HL-60 (cell line): ENCODE measurements around the gene STAT5B.

Source experiments
- DNase-seq, 2 experiments: peaks; one replicate each; pipeline ENCODE4 v3.0.0-alpha.2; 2010 to 2020; ENCODE audit warnings: low read depth in 1 of 2, low spot score in 1 of 2
- H3K27ac ChIP-seq: fragments of 250-450 bp; sonication (Bioruptor Pico); replicated peaks from 2 replicates; pipeline ENCODE4 v1.5.1; 2020; ENCODE audit warnings: mild to moderate bottlenecking, moderate library complexity
- H3K27me3 ChIP-seq: fragments of 250-450 bp; sonication (Bioruptor Pico); 2 replicates; pipeline ENCODE4 v1.5.1; 2021; ENCODE audit warnings: mild to moderate bottlenecking, moderate library complexity; ENCODE audit not compliant: insufficient read depth, poor library complexity, severe bottlenecking
- H3K4me3 ChIP-seq: replicated peaks from 2 replicates; pipeline ENCODE4 v1.5.1; 2011; ENCODE audit warnings: mild to moderate bottlenecking, control low read depth, low read length; ENCODE audit not compliant: insufficient read depth
- CTCF ChIP-seq: IDR thresholded peaks from one replicate; pipeline ENCODE4 v1.5.1; 2011; ENCODE audit warnings: low read length, control low read depth, inconsistent platforms; ENCODE audit not compliant: insufficient read depth
- GABPA ChIP-seq: IDR thresholded peaks from 2 replicates; pipeline ENCODE4 v1.6.1; 2012; ENCODE audit warnings: low read depth
- POLR2AphosphoS5 ChIP-seq: IDR thresholded peaks from 2 replicates; pipeline ENCODE4 v1.6.1; 2012; ENCODE audit warnings: low read depth
- REST ChIP-seq: IDR thresholded peaks from 2 replicates; pipeline ENCODE4 v1.6.1; 2012; ENCODE audit warnings: low read depth; ENCODE audit not compliant: insufficient replicate concordance
- SPI1 ChIP-seq: IDR thresholded peaks from 2 replicates; pipeline ENCODE4 v1.6.1; 2012; ENCODE audit warnings: low read depth, mild to moderate bottlenecking, borderline replicate concordance

STAT5B gene

GRCh38 chr17:42285346-42286050 is 9.3 kb upstream of the STAT5B start:
- Histone ChIP-seq H3K4me3 (no peak overlapping the region), H3K27me3 (no peaks in the 10 kb centered on the region), H3K27ac (no peak overlapping the region)
- DNase-seq: no peak
- no peak for TF ChIP-seq CTCF
- TF ChIP-seq GABPA: no peak
- TF ChIP-seq REST: no peak
- TF ChIP-seq SPI1: no peak
- TF ChIP-seq POLR2AphosphoS5: no peak

GRCh38 chr17:42284566-42284965 is 8.4 kb upstream of the STAT5B start:
- DNase-seq: no peak
- Histone ChIP-seq H3K4me3 (no peak overlapping the region), H3K27me3 (no peaks in the 10 kb centered on the region), H3K27ac (no peak overlapping the region)
- no peak for TF ChIP-seq POLR2AphosphoS5
- TF ChIP-seq SPI1: no peak
- no peak for TF ChIP-seq REST
- TF ChIP-seq GABPA: no peak
- no peak for TF ChIP-seq CTCF

- no peak overlapping the region for H3K27ac ChIP-seq
- no peak for TF ChIP-seq GABPA
- TF ChIP-seq SPI1: no peak
- TF ChIP-seq CTCF: no peak
- no peak for TF ChIP-seq REST
- no peak for TF ChIP-seq POLR2AphosphoS5
- H3K27me3 ChIP-seq: no peaks in the 10 kb centered on the region
- no peak for DNase-seq
- no peak overlapping the region for H3K4me3 ChIP-seq
Observed at GRCh38 chr17:42284024-42284369, 7.8 kb upstream of the STAT5B start.
